Measurements from ENCODE around the gene TTLL5.

Gene TTLL5

DNA sequence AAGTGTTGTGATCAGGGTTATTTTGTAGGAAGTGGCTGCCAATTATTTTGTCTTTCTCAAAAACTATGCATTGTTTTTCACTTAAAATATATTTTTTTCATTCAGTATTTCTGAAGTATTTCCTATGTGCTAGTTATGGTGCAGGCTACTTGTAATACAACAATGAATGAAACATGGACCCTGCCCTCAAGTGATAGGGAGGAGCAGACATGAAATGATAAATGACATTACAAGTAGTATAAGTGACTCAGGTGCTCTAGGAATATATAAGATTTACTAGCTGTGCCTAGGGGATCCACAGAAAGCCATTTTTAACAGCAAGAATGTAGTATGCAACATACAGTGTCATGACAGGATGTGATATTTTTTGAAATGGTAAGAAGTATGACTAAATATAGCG lies 65.3 kb downstream of the TTLL5 start:
- no peak for DNase-seq (ENCODE audit: low read depth in 2 of 2, low spot score in 1 of 2)

DNA sequence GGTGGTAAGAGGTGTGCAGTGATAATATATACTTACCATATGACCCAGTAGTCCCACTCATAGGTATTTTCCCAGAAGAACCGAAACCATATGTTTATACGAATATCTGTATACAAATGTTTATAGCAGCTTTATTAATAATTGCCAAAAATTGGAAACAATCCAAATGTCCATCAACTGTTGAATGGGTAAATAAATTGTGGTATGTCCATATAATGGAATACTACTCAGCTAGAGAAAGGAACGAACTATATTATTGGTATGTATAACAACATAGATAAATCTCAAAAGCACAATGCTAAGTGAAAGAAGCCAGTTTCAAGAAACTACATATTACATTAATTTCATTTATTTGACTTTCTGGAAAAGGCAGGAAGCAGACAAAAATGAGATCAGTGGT lies 66.1 kb downstream of the TTLL5 start:
- no peak for DNase-seq (ENCODE audit: low read depth in 2 of 2, low spot score in 1 of 2)

DNA sequence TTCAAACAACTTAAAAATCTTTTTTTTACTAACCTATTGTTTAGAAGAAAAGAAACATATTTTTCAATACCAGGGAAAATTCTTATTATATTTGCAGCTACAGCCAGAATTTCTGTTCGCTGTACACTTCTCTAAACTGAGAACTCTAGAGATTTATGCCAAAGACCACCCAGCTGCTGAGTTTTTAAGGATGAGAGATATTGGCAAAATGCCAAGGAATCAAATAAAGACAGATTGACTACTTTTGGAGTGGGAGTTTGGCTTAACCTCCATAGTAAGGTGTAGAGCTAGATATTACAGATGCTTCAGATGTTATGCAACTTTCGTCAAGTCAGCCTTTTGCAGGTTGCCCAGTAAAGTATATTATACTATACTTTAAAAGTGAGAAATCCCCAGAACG lies 71.8 kb downstream of the TTLL5 start:
- no peak for DNase-seq (ENCODE audit: low read depth in 2 of 2, low spot score in 1 of 2)

DNA sequence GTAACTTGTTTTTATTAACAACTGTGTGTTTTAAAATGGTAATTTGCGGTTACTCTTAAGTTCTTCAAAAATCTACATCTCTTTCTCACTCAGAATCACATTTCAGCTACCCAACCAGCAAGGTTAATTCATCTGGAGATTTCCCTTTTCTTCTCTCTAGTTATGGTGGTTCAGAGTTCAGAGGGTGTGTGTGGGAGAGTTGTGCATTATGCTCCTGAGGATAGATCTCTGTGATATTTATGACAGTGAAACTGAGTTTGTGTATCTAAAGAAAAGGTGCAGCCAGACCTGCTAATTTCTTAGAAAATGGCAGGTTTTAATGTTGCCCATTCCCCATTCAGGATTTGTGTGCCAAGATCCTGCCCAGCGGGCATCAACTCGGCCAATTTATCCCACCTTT lies 73.8 kb downstream of the TTLL5 start:
- DNase-seq (ENCODE audit: low read depth in 2 of 2, low spot score in 1 of 2): no peak

DNA sequence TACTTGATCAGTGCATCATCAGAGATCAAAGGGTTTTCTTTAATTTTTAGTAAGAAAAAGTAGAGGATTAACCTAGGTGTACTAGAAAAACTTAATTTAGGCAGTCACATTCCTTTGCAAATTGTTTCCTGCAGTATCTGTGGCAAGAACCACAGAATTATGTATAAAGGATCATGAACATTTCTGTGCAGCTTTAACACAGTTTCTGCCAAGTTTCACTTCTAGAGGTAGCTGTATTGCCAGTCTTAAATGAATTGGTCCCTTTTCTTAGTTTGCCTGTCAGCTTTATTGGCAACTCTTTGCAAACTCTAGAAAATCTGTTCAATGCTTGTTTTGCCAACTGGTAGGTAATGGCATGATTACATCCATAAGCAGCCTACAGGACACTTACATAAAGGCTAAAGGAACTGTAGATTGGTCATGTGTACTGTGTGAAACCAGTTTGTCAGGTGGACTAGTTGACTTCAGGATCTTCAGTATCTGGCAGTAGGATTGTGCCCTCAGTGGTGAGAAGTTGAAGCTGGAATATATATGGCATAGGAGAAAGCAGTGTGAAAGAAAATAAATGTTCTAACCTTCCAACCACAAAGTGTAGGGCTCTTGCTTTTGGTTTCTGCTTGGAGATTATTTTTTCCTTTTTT lies 75.9 kb downstream of the TTLL5 start:
- DNase-seq (ENCODE audit: low read depth in 2 of 2, low spot score in 1 of 2): no peak

DNA sequence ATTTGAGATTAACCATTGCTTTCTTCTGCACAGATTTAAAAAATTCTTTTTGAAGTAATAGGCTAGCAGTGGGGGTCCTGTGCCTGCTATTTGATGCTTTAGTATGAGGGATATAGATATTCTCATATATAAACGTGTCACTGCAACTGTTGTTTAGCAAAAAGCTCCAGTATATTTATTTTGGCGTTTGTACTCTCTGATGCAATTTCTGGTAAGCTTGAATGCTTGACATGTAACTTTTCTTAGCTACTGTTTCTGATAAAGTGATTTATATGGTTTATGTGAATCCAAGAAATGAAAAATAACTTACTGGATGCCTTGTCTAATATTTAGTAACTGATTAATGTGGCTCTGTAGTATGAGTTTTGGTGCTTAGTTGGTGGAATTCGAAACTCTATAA lies 77.1 kb downstream of the TTLL5 start:
- no peak for DNase-seq (ENCODE audit: low read depth in 2 of 2, low spot score in 1 of 2)

DNA sequence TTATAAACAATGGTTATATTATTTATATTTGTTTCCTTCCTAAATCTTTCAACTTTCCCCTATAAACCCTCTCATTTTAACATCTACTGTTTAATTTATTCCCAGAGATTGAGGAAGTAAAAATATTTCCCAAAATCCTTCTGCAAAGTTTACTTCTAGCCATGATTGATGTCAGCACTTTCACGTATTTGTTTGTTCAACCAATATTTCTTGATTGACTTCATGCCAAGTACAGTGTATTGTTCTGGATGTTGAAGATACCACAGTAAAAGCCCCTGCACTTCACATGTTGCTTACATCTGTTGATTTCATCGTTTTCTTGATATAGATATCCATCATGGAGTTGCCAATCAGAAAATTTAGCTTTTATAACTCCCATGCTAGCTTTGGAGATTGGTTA lies 81.8 kb downstream of the TTLL5 start:
- DNase-seq (ENCODE audit: low read depth in 2 of 2, low spot score in 1 of 2): no peak

DNA sequence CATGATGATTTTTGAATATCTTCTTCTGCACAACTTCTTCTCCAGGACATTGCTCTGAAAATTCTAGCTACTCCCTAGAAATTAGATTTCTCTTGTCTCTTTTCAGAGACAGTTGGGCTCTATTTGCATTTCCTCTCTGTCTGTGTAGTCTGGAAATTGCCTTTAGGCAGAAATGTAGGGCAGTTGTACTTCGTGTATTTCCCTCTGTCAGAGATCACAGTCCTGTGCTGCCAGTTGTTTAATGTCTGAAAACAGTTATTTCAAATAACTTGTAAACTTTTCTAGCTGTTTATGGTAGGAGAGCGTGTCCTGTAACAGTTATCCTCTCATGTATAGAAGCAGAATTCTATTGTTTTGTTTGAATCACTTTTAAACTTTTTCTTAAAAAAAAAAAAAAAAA lies 86.9 kb downstream of the TTLL5 start:
- no peak for DNase-seq (ENCODE audit: low read depth in 2 of 2, low spot score in 1 of 2)

DNA sequence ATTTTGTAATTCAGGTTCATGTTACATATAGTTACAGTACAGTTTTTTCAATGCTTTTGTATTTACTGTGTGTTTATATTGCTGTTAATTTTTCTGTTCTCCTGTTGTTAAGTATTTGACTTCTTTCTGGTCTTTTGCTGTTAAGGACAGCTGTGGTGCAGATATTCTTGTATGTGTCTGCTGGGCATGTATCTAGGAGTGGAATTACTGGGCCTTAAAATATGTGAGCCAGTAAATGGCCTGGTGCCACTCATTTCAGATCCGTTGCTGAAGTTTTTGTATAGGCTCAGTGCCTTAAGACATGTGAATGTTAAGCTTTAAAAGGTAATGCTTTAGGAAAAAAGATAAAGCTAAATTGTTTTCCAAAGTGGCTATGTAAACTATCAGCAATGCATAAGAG lies 87.3 kb downstream of the TTLL5 start:
- no peak for DNase-seq (ENCODE audit: low read depth in 2 of 2, low spot score in 1 of 2)

DNA sequence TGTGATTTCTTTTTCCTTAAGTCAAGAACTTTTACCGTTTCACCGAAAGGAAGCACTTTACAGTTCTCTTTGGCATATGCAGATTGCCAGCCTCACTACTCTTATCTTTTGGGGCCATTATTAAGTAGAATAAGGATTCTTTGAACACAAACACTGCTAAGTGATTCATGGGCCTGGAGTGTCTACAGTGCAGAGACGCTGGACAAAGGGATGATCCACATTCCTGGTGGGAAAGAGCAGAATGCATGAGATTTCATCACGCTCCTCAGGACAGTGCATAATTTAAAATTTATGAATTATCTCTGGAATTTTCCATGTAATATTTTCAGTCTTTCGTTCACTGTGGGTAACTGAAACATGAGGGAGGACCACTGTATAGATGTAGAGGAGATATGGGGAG lies 90.2 kb downstream of the TTLL5 start:
- no peak for DNase-seq (ENCODE audit: low read depth in 2 of 2, low spot score in 1 of 2)

DNA sequence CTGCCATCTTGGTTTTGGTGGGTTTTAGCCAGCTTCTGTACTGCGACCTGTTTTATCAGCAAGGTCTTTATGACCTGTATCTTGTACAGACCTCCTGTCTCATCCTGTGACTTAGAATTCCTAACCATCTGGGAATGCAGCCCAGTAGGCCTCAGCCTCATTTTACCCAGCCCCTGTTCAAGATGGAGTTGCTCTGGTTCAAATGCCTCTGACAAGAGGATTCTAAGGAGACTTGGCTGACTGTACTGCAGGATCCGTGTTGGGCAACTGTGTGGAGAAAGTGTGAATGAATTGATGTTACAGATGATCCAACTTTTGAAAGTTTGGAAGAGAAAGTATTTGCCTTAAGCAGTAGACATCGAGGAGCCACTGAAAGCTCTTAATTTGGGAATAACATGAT lies 91.0 kb downstream of the TTLL5 start:
- no peak for DNase-seq (ENCODE audit: low read depth in 2 of 2, low spot score in 1 of 2)

DNA sequence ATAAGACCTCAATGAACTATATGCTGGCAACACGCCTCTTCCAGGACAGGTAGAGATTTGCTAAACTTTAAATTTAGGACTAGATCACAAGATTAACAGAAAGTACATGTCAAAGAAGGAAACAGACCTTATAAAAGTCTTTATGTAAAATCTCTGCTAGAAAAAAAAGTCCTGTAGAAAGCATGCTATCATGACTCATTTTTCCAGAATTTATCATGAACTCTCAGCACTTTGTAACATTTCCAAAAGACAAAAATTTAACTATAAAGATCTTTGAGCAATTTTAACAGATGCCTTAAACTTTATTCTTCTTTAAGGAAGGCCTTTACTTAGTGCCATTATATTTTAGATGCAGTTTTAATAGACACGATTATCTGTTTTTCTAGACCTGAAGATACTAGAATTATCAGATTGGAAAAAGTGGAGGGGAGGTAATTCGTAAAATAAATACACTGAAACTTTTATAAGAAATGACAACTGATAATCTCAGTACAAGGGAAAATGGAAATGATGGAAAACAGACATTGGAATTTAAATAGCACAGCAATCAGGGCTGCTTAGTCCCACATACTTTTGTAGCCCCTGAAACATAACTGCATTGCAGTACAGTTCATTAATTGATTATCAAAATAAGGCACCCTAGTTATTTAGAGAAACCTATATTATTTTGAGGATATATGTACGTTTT lies 92.0 kb downstream of the TTLL5 start:
- DNase-seq (ENCODE audit: low read depth in 2 of 2, low spot score in 1 of 2): no peak

DNA sequence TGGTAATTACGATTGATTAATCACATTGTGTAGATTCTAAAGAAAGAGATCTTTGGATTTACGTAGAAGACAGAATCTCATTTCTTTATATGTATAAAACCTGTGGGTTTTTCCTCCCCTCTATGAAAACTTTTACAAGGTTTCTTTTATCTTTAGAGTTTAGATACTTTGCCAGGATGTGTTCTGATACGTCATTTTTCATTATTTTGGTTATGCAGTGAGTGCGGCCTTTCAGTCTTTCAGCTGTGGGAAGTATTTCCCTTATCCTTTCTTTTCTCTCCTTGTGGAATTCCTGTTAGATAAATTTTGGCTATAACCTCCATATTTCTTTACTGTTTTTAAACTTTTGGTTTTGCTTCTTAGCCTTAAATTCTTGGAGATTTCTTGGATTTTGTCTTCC lies 92.7 kb downstream of the TTLL5 start:
- no peak for DNase-seq (ENCODE audit: low read depth in 2 of 2, low spot score in 1 of 2)

DNA sequence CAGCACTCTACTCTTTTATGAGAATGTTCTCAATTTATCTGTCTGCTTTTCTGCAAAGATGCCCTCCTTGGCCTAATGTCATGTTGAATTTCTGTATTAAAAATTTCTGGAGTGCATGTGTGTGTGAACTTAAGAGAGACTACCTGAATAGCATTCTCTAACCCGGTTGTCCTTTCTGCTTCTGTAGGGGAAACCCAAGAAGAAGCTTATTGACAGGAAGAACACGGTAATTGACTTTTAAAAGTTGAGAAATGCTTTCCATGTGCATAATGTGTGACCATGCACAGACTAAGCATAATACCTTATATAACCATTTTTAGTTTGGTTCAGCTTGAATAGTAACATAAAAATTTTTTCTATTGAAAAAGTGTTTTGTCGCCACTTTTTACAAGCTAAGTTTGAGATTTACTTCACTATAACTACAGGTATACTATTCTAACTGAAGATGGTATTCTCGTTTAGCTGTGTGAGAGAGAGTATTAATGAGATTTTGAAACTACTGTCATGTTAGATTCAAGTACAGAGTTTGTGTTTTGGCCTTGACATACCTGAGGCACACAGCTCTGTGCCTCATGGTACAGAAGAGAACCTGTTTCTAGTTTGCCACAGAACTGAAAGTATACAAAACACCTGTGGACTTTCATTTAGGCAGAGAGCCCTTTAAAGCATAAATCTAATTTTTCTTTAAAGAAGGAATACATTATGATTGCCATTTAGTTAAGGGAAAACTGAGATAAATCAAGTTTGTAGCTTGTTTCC lies 96.8 kb downstream of the TTLL5 start:
- no peak for DNase-seq (ENCODE audit: low read depth in 2 of 2, low spot score in 1 of 2)

DNA sequence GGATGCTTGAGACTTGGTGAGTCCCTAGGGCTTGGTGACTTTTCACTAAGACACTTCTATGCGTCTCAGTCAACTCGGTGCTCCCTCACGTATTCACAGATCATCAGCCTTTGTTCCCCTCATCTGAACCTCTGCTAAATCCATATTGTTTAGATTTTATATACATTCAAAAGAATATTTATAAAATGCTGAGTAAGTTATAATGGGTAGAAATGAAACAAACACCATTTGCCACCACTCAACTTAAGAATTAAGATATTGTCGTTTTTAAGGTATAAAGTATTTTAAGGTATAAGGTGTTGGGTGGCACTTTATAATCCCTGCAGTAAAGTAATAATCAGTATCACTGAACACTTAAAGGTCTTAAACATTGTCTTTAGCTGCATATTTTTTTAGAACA lies 103.0 kb downstream of the TTLL5 start:
- no peak for DNase-seq (ENCODE audit: low read depth in 2 of 2, low spot score in 1 of 2)

DNA sequence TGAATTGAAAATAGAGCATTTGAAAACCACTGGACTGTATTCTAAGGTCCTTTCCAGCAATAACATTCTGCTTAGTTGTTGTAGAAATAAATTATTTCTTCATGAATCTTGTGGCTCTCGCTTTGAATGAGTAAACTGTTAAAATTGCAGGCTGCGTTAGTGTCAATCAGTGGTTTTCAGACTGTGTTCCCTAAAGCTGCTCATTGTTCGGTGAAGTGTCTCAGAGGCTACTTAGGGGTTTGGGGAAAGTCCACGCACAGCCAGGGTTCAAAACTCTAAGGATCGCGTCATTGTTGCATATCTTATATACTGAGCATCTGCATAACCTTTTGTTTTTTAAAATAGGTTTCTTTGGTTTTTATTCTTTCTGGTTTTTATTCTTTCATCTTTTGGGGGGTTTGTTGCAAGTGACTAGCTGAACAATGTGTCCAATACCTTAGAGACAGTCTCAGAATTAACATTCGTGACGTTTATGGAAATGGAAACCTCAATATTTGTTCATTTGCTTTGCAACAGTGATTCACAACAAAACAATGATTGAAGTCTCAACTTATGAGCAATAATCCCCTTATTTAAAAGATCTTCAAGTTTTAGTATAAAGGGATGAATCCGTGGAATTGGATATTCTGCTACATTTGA lies 108.1 kb downstream of the TTLL5 start:
- DNase-seq (ENCODE audit: low read depth in 2 of 2, low spot score in 1 of 2): no peak

DNA sequence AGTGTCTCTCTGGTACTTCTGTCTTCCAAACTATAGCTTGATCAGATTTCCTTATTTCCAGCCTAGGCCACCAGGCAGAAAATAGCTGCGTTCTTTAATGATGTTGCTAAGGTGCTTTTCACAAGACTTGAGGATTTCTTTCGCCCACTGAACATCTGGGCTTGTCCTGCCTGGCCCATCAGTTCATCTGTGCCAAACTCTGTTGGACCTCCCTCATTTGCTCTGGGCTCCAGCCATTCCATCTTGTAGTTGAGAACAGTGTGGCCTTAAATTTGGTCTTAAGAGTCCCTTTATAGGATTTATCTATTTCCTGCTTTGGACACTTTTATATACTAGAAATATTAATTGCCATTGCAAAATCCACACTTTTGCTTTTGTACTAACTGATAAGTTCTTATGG lies 109.6 kb downstream of the TTLL5 start:
- DNase-seq (ENCODE audit: low read depth in 2 of 2, low spot score in 1 of 2): no peak

DNA sequence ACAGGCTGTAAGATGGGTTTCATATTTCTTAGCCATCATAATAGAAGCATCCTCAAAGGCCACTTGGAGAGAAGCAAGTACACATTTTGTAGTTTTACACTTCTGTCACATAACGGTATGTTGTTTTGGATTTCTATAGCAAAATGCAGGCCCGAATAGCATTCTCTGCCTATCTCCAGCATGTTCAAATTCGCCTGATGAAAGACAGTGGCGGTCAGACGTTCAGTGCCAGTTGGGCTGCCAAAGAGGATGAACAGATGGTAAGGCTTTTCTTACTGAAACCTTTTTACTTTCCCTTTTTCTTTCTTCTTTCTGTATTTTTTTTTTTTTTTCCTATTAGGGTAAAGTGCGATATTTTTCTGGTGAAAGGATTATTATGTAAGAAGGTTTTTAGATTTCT lies 110.5 kb downstream of the TTLL5 start:
- no peak for DNase-seq (ENCODE audit: low read depth in 2 of 2, low spot score in 1 of 2)

DNA sequence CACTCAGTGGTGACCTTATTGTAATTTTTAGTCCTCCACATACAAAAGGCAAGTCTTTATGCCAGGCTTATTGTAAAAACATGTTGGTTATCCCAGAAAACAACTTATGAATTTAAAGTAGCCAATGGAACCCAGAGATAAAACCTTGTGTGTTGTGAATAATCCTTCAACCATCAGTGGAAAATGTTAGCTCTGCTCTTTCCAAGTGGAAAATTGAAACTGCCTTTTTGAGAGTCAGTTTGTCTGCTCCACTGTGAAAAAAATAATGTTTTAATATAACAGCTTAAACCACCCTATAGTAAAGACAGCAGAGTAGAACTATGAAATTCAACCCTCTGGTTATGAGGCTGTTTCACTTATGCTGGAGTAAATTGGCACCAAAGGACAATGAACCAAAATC lies 112.0 kb downstream of the TTLL5 start:
- no peak for DNase-seq (ENCODE audit: low read depth in 2 of 2, low spot score in 1 of 2)

DNA sequence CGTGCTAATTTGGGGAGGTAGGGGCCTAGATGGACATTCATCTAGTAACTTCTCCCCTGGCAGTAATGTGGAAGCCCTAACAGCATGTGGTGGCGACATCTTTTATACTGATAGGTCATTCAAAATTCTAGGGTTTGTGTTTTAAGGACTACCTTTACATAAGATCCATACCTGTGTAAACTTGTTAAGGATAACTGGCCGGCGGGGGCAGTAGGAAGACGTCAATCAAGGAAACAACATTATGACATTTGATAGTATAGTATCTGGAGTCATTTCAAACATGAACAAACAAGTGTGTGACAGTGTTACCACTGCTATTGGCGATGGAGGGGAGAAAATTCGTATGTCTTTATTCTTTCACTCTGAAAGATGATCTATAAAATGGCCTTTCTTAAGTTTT lies 120.0 kb downstream of the TTLL5 start:
- DNase-seq (ENCODE audit: low read depth in 2 of 2, low spot score in 1 of 2): no peak

DNA sequence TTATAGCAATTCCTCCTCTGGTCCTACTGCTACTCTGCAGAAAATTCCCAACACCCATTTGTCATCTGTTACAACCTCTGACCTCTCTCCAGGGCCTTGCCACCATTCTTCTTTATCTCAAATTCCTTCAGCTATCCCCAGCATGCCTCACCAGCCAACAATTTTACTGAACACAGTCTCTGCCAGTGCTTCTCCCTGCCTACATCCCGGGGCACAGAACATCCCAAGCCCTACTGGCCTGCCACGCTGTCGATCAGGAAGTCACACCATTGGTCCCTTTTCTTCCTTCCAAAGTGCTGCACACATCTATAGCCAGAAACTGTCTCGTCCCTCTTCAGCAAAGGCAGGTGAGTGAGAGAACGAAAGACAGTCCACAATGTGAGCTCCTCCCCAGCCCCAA lies 122.1 kb downstream of the TTLL5 start:
- no peak for DNase-seq (ENCODE audit: low read depth in 2 of 2, low spot score in 1 of 2)

Data from stimulated activated CD8-positive, alpha-beta memory T cell treated with anti-CD3 and anti-CD28 coated beads, Interleukin-4, amount 100 ng/mL, for 1 hour (primary cell).